GM06990 (cell line): ENCODE results near the gene CENPO.

Experiments used
- DNase-seq: peaks from one replicate; pipeline ENCODE4 v3.0.0-alpha.2; 2011; ENCODE audit not compliant: insufficient read length; ENCODE audit errors: extremely low read depth
- H3K27me3 ChIP-seq: replicated peaks from 2 replicates; pipeline ENCODE4 v1.6.0; 2011; ENCODE audit warnings: low read length; ENCODE audit not compliant: control insufficient read depth, insufficient read depth
- H3K36me3 ChIP-seq: 2 replicates; pipeline ENCODE4 v1.5.1; 2011; ENCODE audit warnings: low read length; ENCODE audit not compliant: control insufficient read depth, insufficient read depth
- H3K4me3 ChIP-seq: replicated peaks from 2 replicates; pipeline ENCODE4 v1.5.1; 2011; ENCODE audit warnings: low read depth, mild to moderate bottlenecking, control low read depth, low read length
- CTCF ChIP-seq: IDR thresholded peaks from 2 replicates; pipeline ENCODE4 v1.5.1; 2011; ENCODE audit warnings: low read length, control low read depth, mild to moderate bottlenecking, inconsistent platforms; ENCODE audit not compliant: insufficient read depth, poor library complexity, severe bottlenecking

The CENPO gene

GRCh38 chr2:24821433-24821891 lies 28.2 kb downstream of the CENPO start:
- H3K27me3 ChIP-seq, result no peaks in the 10 kb centered on the region
- DNase-seq, result no peak
- TF ChIP-seq CTCF, result no peak

GRCh38 chr2:24822049-24822706 lies 29.0 kb downstream of the CENPO start:
- DNase-seq, result no peak
- TF ChIP-seq CTCF, result no peak
- no peak overlapping the region for H3K4me3 ChIP-seq
- peaks cover 25% of the 10 kb centered on the region for H3K36me3 ChIP-seq
- H3K27me3 ChIP-seq, result no peaks in the 10 kb centered on the region

More at GRCh38 chr2:24821433-24821891, 28.2 kb downstream of the CENPO start:
- Histone ChIP-seq H3K4me3 (no peak overlapping the region), H3K36me3 (peaks cover 27% of the 10 kb centered on the region)

- H3K4me3 ChIP-seq, result no peak overlapping the region
- DNase-seq, result no peak
- no peak for TF ChIP-seq CTCF
- no peaks in the 10 kb centered on the region for H3K27me3 ChIP-seq
- H3K36me3 ChIP-seq, result peaks cover 20% of the 10 kb centered on the region
Observed at GRCh38 chr2:24824071-24824588, 30.9 kb downstream of the CENPO start.

DNA sequence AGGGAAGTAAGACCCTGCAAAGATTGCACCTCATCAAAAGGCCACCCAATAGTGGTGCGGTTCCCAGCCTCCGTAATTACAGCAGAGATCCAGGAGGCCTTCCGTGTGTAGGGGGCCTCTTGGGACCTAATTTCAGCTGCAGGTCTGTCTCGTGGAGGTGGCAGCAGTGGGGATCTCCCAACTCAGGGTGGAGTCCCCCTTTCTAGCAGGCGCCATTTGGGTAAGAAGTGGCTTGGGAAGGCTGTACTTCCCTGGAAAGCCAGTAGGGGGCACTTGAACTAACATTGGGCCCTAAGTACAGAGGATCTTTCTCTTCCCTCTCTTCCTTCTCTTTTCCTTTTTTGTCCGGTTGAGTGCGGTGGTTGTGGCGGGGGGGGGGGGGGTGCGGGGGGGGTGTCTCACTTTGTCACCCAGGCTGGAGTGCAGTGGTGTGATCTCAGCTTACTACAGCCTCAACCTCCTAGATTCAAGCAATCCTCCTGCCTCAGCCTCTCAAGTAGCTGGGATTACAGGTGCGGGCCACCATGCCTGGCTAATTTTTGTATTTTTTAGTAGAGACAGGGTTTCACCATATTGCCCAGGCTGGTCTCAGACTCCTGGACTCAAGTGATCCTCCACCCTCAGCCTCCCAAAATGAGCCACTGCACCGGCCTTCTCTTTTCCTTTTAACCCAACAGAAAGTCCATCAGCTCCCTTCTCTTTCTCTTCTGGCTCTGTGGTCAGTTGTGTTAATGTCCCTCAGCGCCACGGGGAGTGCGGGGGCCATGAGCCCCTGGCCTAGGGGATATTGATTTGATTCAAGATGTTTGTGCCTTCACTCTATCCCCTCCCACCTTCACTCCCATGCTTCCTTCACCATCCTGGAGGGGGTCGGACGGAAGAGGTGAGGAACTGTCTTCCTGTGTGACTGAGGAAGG lies 32.0 kb downstream of the CENPO start:
- TF ChIP-seq CTCF, result peak; percentile 55
- DNase-seq, result no peak
- Histone ChIP-seq H3K4me3 (no peak overlapping the region), H3K36me3 (peaks cover 19% of the 10 kb centered on the region), H3K27me3 (no peaks in the 10 kb centered on the region)

GRCh38 chr2:24825883-24826772 lies 32.9 kb downstream of the CENPO start:
- H3K27me3 ChIP-seq, result no peaks in the 10 kb centered on the region
- H3K36me3 ChIP-seq, result peaks cover 20% of the 10 kb centered on the region
- H3K4me3 ChIP-seq, result no peak overlapping the region
- DNase-seq, result no peak
- no peak for TF ChIP-seq CTCF
